Peyer's patch (tissue), 4 donors: ENCODE results near the gene DISP2.

Experiments
- POLR2A ChIP-seq, 2 donors: fragments of 450-650 bp; IDR thresholded peaks; one replicate each; pipeline ENCODE4 v1.5.1; 2017; ENCODE audit warnings: antibody characterized with exemption in 2 of 2, mild to moderate bottlenecking in 2 of 2, moderate library complexity in 2 of 2
- TF ChIP-seq, protein P1 (sequence below), 6 experiments: fragments of 450-650 bp in 4 of 6; fragments of 200-600 bp in 2 of 6; sonication (generic) in 1 of 6; IDR thresholded peaks; one replicate each; pipeline ENCODE4 v1.5.1; 2017 to 2019; ENCODE audit warnings: antibody characterized with exemption in 6 of 6, mild to moderate bottlenecking in 3 of 6, moderate library complexity in 1 of 6

DNA sequence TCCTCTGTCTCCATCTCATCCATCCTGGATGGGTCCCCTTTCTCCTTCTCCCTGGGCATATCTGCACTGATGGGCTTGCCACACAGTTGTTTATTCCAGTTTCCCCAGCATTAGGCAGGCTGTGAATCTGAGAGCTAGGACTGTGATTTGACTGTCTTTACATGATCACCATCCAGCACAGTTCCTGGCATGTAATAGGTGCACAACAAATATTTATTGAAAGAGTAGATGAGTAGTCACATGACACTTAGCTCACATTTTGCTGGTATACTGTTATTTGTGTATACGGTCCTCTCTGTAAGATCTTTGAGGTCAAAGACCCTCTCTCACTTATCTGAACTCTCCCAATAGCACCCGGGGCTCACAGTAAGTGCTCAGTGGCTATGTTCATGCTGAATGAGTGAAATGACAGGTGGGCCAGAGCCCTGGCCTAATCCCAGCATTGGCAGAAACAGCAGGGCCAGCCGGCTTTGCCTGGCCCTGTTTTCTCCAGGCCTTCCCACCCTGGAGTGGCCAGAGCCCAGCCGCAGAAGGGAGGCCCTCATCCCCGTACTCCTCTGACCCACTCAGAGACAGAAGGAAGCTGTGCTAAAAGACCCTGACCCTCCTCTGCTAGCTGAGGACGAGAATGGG, 66.6 kb downstream of the DISP2 start:
- no peak for TF ChIP-seq POLR2A (IDR thresholded peaks at IDR 0.05)
- TF ChIP-seq, protein P1, sequence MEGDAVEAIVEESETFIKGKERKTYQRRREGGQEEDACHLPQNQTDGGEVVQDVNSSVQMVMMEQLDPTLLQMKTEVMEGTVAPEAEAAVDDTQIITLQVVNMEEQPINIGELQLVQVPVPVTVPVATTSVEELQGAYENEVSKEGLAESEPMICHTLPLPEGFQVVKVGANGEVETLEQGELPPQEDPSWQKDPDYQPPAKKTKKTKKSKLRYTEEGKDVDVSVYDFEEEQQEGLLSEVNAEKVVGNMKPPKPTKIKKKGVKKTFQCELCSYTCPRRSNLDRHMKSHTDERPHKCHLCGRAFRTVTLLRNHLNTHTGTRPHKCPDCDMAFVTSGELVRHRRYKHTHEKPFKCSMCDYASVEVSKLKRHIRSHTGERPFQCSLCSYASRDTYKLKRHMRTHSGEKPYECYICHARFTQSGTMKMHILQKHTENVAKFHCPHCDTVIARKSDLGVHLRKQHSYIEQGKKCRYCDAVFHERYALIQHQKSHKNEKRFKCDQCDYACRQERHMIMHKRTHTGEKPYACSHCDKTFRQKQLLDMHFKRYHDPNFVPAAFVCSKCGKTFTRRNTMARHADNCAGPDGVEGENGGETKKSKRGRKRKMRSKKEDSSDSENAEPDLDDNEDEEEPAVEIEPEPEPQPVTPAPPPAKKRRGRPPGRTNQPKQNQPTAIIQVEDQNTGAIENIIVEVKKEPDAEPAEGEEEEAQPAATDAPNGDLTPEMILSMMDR (IDR thresholded peaks at IDR 0.05): no peak
